GM12874 (cell line): ENCODE measurements around the gene ZNF382.

Experiments
- CTCF ChIP-seq: IDR thresholded peaks from 2 replicates; pipeline ENCODE4 v1.5.1; 2011; ENCODE audit warnings: low read depth, mild to moderate bottlenecking, control low read depth, low read length, moderate library complexity; ENCODE audit not compliant: insufficient read depth

ZNF382 gene

GRCh38 chr19:36646746-36647145 lies 41.6 kb downstream of the ZNF382 start:
- TF ChIP-seq CTCF = no peak

GRCh38 chr19:36652958-36653357 lies 47.8 kb downstream of the ZNF382 start:
- no peak for TF ChIP-seq CTCF

- TF ChIP-seq CTCF = no peak
These were observed 60.7 kb downstream of the ZNF382 start for GRCh38 chr19:36665832-36666231.

GRCh38 chr19:36668646-36669045 lies 63.5 kb downstream of the ZNF382 start:
- no peak for TF ChIP-seq CTCF

- TF ChIP-seq CTCF = no peak
These were observed 67.3 kb downstream of the ZNF382 start for GRCh38 chr19:36672368-36672767.

GRCh38 chr19:36674201-36674600 lies 69.1 kb downstream of the ZNF382 start:
- no peak for TF ChIP-seq CTCF

- TF ChIP-seq CTCF = no peak
These were observed 74.3 kb downstream of the ZNF382 start for GRCh38 chr19:36679455-36679854.
